ENCODE measurements around the gene RIMKLB.
"Not testable (repeated sequence)": the region's sequence is repeated elsewhere in the genome, so short reads cannot be mapped to it uniquely, and the experiment has no call there.

RIMKLB gene

DNA sequence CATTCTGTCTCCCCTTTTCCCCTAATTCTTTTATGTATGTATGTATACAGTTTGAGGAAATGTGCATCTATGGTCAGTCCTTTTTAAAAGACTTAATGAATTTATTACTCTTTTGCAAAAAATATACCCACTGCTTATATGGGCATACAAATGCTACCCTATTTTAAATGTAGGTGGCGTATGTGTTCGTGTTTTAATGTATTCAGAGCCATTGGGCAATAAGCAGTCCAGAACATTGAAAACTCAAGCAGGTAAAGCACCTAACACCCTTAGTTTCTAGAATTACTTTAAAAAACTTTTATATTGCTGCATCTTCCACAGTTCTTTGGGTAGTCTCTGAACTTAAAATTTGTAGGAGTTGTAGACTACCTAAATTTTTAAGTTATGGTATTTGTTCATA is 82.1 kb downstream of the RIMKLB start:
- DNase-seq = peak; percentile 64

GRCh38 chr12:8780389-8780788 is 82.6 kb downstream of the RIMKLB start:
- DNase-seq = peak; percentile 80

GRCh38 chr12:8781381-8782127 is 83.8 kb downstream of the RIMKLB start:
- peak; percentile 88 for DNase-seq

DNA sequence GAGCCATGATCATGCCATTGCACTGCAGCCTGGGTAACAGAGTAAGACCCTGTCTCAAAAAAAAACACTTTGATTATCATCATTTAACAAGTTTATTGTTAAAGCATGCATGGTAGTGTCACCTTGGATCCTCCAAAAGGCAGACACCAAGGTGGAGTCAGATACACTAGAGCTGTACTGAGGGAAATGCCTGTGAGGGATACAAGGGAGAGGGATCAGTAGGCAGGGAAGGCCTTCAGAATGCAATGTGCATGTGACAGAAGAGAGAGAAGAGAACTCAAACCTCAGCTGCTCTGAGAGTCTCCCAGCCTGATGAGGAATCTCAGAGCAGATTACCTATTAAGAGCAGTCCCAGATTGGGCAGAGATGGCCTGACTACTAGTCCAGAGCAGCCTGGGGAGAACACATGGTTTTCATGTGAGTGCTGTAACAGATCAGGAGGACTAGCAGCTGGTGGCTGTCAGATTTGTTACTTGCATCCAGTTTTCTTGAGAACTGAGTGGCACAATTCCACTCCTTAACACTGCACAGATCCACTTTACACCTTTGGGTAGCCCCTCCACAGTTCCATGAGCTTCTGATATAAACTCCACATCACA is 86.6 kb downstream of the RIMKLB start:
- DNase-seq = no peak

- DNase-seq = no peak
Observed at GRCh38 chr12:8785499-8785898, 87.7 kb downstream of the RIMKLB start.

DNA sequence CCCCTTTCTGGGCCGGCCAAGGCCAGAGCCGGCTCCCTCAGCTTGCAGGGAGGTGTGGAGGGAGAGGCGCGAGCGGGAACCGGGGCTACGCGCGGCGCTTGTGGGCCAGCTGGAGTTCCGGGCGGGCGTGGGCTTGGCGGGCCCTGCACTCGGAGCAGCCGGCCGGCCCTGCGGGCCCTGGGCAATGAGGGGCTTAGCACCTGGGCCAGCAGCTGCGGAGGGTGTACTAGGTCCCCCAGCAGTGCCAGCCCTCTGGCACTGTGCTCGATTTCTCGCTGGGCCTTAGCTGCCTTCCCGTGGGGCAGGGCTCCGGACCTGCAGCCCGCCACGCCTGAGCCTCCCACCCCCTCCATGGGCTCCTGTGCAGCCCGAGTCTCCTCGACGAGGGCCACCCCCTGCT is 89.4 kb downstream of the RIMKLB start:
- not testable (repeated sequence) for DNase-seq

- not testable (repeated sequence) for DNase-seq
Observed at GRCh38 chr12:8788706-8789105, 90.9 kb downstream of the RIMKLB start.

DNA sequence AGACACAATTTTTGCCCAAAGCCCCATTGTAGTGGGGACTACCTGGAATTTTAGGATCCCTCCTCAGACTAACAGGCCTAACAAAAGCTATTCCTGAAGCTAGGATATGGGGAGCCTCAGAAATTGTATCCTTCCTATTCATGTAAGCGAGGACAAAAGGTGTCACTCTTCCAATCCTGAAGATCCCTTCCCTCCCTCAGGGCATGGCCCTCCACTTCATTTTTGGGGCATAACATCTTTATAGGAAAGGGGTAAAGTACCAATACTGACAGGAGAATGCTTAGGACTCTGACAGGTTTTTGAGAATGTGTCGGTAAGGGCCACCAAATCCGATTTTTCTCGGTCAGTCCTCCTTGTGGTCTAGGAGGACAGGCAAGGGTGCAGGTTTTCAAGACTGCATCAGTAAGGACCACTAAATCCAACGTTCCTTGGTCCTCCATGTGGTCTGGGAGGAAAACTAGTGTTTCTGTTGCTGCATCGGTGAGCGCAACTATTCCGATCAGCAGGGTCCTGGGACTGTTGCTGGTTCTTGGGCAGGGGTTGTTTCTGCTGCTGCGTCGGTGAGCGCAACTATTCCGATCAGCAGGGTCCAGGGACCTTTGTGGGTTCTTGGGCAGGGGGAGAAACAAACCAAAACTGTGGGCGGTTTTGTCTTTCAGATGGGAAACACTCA is 91.7 kb downstream of the RIMKLB start:
- DNase-seq = not testable (repeated sequence)

- not testable (repeated sequence) for DNase-seq
Observed at GRCh38 chr12:8793226-8793625, 95.4 kb downstream of the RIMKLB start.

GRCh38 chr12:8794611-8795010 is 96.8 kb downstream of the RIMKLB start:
- DNase-seq = not testable (repeated sequence)

DNA sequence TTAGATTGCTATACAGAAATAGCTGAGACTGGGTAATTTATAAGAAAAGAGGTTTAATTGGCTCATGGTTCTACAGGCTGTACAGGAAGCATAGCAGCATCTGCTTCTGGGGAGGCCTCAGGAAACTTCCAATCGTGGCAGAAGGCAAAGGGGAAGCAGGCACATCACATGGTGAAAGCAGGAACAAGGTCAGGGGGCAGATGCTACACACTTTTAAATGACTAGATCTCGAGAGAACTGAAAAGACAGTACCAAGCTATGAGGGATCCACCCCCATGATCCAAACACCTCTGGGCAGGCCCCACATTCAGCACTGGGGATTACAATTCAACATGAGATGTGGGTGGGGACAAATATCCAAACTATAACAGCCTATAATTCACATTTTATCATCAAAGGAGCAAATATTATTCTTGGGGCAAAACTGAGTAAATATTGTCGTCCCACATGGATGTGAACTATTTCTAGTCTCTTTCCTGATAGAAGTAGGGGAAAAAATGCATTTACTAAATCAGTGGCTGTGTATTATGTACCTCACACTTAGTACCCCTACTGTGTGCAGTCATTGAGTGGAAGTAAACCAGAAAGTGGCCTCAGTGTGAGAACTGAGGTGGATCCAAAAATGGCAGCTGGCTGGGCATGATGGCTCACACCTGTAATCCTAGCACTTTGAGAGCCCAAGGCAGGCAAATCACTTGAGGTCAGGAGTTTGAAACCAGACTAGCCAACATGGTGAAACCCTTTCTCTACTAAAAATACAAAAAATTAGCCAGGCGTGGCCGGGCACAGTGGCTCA is 99.2 kb downstream of the RIMKLB start:
- DNase-seq = no peak

GRCh38 chr12:8801213-8801612 is 103.4 kb downstream of the RIMKLB start:
- DNase-seq = not testable (repeated sequence)

GRCh38 chr12:8804833-8805232 is 107.0 kb downstream of the RIMKLB start:
- not testable (repeated sequence) for DNase-seq

GRCh38 chr12:8805487-8805886 is 107.7 kb downstream of the RIMKLB start:
- DNase-seq = not testable (repeated sequence)

DNA sequence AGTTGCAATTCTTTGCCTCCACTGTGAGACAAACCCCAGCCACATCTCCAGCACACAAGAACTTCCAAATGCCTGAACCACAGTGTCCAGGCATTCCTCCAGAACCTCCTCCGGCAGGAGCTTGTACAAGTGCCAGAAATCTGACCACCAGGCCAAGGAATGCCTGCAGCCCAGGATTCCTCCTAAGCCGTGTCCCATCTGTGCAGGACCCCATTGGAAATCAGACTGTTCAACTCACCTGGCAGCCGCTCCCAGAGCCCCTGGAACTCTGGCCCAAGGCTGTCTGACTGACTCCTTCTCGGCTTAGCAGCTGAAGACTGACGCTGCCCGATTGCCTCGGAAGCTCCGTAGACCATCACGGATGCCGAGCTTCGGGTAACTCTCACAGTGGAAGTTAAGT is 109.3 kb downstream of the RIMKLB start:
- not testable (repeated sequence) for DNase-seq

- DNase-seq = not testable (repeated sequence)
Observed at GRCh38 chr12:8810112-8810511, 112.3 kb downstream of the RIMKLB start.

DNA sequence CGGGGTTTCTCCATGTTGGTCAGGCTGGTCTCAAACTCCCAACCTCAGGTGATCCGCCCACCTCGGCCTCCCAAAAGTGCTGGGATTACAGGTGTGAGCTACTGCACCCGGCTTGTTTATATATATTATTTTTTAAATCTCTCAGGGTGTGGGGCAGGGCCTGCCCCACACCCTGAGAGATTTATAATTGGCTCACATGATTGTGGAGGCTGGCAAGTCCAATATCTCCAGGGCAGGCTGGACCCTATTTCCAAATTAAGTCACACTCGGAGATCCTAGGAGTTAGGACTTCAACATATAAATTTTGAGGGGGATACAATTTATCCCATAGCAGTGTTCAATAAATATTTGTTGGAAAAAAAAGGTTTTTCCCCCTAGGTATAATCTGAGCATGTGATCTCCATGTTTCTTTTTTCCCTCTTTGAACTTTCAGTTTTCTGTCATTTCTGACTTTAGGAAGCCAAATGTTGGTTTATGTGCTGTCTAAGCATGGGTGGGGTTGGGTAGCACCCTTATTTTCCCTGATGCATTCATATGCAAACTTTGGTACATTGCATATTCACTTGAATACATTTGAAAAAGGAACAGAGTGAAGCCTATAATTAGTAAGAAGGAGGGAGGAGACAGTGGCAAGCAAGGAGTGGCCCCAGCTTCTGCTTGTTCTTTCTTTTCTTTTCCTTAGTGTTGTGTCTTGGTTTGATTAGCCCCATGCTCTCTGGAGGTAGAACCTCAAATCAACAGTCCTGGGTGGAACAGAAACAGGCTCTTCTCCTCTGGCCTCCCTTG is 116.0 kb downstream of the RIMKLB start:
- peak; percentile 22 for DNase-seq

DNA sequence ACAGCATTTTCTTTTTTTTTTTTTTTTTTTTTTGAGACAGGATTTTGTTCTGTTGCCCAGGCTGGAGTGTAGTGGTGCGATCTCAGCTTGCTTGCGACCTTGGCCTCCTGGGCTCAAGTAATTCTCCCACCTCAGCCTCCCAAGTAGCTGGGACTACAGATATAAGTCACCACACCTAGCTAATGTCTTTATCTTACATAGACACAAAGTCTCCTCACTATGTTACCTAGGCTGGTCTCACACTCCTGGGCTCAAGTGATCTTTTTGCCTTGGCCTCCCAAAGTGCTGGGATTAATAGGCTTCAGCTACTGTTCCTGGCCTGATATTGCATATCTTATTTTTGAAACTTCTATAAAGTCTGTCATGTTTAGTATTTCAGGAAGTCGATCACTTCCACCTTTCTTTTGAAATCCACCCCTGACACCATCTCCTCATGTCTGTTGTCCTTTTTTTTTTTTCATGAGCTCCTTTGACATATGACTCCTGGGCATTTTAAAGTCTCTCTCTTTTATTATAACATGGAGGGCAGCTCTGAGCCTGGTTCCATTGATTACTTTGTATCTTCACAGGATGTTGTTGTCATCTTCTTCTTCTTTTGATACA is 118.8 kb downstream of the RIMKLB start:
- peak; percentile 82 for DNase-seq

DNA sequence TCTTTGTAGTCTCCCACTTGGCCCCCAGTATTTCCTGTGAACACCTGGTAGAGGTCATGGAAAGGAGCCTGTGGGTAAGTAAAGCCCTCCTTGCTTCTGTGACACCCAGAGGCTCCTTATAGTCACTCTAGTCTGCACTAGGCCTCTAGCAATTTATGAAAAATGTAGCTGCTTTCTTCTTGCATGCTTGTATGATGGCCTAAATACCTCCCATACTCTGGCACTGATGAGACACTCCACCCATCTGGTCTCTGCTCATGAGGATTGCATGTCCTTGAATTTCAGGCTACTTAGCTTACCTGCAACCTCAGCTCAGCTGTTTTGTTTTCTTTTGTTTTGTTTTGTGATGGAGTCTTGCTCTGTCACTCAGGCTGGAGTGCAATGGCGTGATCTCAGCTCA is 120.1 kb downstream of the RIMKLB start:
- no peak for DNase-seq

DNA sequence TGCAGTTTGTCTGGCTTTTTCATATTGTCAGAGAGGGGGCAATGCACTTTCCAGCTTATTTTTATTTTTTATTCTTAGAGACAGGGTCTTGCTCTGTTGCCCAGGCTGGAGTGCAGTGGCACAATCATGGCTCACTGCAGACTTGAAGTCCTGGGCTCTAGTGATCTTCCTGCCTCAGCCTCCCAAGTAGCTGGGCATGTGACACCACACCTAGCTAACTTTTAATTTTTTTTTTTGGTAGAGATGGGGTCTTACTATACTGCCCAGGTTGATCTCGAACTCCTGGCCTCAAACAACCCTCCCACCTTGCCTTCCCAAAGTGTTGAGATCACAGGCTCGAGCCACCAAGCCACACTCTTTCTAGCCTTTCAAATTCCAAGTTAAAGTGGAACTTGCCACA is 120.7 kb downstream of the RIMKLB start:
- no peak for DNase-seq

DNA sequence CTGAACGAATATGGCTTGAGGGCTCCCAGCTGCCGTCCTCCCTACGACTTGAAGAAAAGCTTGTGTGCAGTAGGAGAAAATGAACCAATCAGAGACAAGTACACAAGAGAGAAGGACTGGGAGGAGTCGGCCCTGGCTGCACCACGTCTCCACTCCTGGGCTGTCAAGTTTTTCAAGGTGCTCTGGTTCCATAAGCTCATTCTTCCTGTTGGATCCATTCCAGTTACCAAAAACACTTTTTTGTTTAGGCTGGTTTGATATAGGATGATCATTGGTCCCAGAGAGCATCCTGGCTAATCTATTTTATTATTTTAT is 121.8 kb downstream of the RIMKLB start:
- no peak for DNase-seq

Data from hematopoietic multipotent progenitor cell treated with erythropoietin and hydrocortisone succinate and interleukin-3 and kit ligand, for 6 days (in vitro differentiated cells).